NT2/D1 (cell line): Measurements from ENCODE around the gene SET.
A peak's percentile ranks its signal among the peaks of the same experiment; 100 is the strongest.

Experiments
- DNase-seq: peaks from one replicate; pipeline ENCODE4 v3.0.0-alpha.2; 2011; ENCODE audit warnings: low read depth, low spot score
- H3K27me3 ChIP-seq: 2 replicates; pipeline ENCODE4 v1.6.0; 2011; ENCODE audit warnings: mild to moderate bottlenecking; ENCODE audit not compliant: insufficient read length, insufficient read depth
- H3K36me3 ChIP-seq: 2 replicates; pipeline ENCODE4 v1.6.1; 2011; ENCODE audit warnings: mild to moderate bottlenecking, low read length, mixed read lengths; ENCODE audit not compliant: insufficient read depth, insufficient read length
- H3K4me1 ChIP-seq: 2 replicates; pipeline ENCODE4 v1.5.1; 2011; ENCODE audit not compliant: insufficient read depth, insufficient read length
- H3K4me3 ChIP-seq: 2 replicates; pipeline ENCODE4 v1.5.1; 2011; ENCODE audit warnings: low read depth; ENCODE audit not compliant: insufficient read length
- H3K9ac ChIP-seq: 2 replicates; pipeline ENCODE4 v1.6.0; 2011; ENCODE audit warnings: low read depth; ENCODE audit not compliant: insufficient read length
- H3K9me3 ChIP-seq: 2 replicates; pipeline ENCODE4 v1.5.1; 2011; ENCODE audit warnings: mild to moderate bottlenecking, low read length; ENCODE audit not compliant: insufficient read depth
- SUZ12 ChIP-seq: IDR thresholded peaks from 2 replicates; pipeline ENCODE4 v1.6.1; 2011; ENCODE audit not compliant: insufficient read length, insufficient read depth; ENCODE audit errors: extremely low read depth
- YY1 ChIP-seq: IDR thresholded peaks from 2 replicates; pipeline ENCODE4 v1.6.1; 2011; ENCODE audit not compliant: insufficient read length, insufficient read depth
- ZNF274 ChIP-seq: IDR thresholded peaks from 2 replicates; pipeline ENCODE4 v1.6.1; 2011; ENCODE audit warnings: mild to moderate bottlenecking, low read depth, low read length

The SET gene

DNA sequence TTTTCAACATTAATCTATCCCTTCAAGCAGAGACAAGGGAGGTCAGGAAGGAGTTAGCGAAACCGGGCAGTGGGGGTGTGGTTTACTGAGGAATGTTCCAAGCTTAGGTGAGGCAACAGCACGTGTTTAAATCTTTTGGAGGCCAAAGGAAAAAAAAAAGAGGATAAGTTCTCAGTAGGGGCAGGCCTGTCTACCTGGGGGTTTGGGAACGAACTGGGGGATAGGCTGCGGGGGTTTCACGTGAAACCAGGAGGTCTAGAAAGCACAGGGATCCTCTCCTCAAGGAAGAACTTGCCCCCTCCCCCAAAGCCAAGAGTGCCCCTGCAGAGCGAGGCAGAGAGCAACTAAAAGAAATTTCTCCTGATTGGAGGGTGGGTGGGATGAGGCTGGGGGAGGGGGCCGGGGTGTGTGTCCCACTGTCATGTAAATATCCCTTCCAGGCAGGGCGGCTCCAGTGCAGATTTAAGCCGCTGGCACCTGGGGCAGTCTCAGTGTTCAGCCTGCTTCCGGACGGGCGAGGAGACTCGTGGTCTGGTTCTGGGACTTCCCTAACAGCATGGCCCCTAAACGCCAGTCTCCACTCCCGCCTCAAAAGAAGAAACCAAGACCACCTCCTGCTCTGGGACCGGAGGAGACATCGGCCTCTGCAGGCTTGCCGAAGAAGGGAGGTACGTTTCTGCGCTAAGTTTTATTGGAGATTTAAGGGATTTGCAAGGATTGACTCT lies 5.5 kb upstream of the SET start:
- Histone ChIP-seq H3K27me3 (no peaks in the 10 kb centered on the region), H3K9ac (peak overlapping the region; percentile 98), H3K4me1 (peaks cover 12% of the 10 kb centered on the region), H3K4me3 (peak overlapping the region; percentile 89), H3K36me3 (peaks cover 26% of the 10 kb centered on the region), H3K9me3 (no peaks in the 10 kb centered on the region)
- no peak for TF ChIP-seq ZNF274
- TF ChIP-seq YY1, result no peak
- no peak for TF ChIP-seq SUZ12
- DNase-seq, result peak; percentile 95

DNA sequence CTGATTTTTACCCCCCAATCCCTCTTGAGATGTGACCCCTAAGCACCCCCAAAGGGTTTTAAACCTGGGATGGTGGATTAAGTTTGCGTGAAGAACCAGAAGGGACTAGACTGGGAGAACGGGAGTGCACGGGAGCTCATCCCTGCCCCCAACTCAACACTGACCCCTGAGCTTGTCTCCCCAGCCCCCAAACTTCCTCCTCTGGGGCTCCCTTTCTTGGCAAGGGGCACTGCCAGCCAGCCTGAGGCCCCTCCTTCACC lies 5.0 kb upstream of the SET start:
- no peak for DNase-seq
- peaks cover 12% of the 10 kb centered on the region for H3K4me1 ChIP-seq
- peak overlapping the region; percentile 89 for H3K4me3 ChIP-seq
- H3K9ac ChIP-seq, result peak overlapping the region; percentile 98
- no peaks in the 10 kb centered on the region for H3K9me3 ChIP-seq
- no peaks in the 10 kb centered on the region for H3K27me3 ChIP-seq
- TF ChIP-seq YY1, result no peak
- no peak for TF ChIP-seq SUZ12
- no peak for TF ChIP-seq ZNF274
- peaks cover 26% of the 10 kb centered on the region for H3K36me3 ChIP-seq

DNA sequence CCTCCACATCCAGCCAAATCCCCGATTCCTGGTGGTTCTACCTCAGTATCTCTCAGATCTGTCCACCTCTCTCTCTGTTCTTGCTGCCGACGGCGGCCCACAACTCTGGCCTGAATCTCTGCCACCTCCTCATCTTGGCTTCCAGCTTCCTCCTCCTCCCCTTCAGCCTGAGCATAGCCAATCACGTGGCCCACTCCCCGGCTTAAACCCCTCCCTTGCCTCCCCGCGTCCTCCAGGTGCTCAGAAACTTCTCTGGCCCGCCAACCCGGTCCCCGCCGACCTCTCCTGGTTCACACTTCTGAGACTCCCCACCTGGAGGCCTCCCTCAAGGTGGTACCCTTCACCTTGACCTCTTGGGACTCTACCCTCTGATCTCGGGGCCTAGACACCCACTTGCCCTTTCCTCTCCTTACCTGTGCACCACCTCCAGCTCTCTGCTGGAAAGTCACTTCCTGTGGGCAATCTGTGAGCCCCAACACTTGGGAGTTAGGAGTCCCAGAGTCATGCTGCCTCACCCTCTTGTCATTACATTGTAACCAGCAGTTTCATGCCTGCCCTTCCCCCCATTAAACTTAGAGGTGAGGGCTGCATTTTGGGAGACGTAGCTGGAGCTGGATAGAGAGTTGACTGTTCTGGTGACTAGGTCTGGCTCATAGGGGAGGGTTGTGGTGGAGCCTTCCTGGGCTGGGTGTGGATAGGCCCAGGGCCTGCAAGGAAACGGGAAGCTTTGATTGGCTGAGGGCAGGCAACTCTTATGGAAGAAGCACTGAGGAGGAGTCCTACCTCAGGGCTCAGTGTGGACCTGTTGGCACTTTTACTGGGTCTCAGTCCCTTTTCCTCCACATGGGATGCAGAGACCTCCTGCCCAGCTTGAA lies 4.5 kb upstream of the SET start:
- DNase-seq, result no peak
- TF ChIP-seq SUZ12 (no peak), ZNF274 (no peak), YY1 (no peak)
- Histone ChIP-seq H3K9ac (peak overlapping the region; percentile 98), H3K9me3 (no peaks in the 10 kb centered on the region), H3K4me1 (peaks cover 12% of the 10 kb centered on the region), H3K36me3 (peaks cover 26% of the 10 kb centered on the region), H3K27me3 (no peaks in the 10 kb centered on the region), H3K4me3 (peak overlapping the region; percentile 89)

DNA sequence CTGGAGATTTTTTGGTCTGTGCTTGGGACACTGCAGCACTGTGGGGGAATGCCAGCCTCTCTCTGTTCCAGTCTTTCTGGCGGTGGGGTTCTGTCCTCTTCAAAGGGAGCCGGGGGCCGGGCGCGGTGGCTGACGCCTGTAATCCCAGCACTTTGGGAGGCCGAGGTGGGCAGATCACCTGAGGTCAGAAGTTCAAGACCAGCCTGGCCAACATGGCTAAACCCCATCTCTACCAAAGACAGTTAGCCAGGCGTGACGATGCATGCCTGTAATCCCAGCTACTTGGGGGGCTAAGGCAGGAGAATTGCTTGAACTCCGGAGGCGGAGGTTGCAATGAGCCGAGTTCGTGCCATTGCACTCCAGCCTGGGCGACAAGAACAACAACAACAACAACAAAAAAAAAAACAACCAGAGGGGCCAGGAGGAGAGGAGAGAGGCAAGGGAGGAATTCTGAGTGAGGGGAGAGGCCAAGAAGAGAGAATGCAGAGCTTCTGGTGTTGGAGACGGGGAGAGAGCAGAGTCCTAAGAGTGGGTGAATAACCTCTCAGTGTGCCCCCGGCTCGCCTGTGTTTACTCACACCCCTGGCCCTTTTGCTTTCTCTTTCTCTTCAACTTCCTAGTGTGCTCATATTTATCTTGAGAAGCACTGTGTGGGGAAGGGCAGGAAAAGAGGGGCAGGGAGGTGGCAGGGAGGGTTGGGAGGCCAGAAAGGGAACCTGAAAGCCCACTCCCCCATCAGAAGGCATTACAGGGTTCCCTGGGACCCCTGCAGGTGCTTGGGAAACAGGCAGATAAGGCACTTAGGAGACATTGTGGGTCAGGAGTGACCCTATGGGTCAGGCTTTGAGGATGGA lies 3.2 kb upstream of the SET start:
- no peaks in the 10 kb centered on the region for H3K9me3 ChIP-seq
- no peak for DNase-seq
- H3K27me3 ChIP-seq, result no peaks in the 10 kb centered on the region
- H3K36me3 ChIP-seq, result peaks cover 35% of the 10 kb centered on the region
- H3K4me3 ChIP-seq, result peak overlapping the region; percentile 89
- peak overlapping the region; percentile 98 for H3K9ac ChIP-seq
- TF ChIP-seq SUZ12, result no peak
- TF ChIP-seq YY1, result no peak
- no peak for TF ChIP-seq ZNF274
- H3K4me1 ChIP-seq, result peaks cover 12% of the 10 kb centered on the region

DNA sequence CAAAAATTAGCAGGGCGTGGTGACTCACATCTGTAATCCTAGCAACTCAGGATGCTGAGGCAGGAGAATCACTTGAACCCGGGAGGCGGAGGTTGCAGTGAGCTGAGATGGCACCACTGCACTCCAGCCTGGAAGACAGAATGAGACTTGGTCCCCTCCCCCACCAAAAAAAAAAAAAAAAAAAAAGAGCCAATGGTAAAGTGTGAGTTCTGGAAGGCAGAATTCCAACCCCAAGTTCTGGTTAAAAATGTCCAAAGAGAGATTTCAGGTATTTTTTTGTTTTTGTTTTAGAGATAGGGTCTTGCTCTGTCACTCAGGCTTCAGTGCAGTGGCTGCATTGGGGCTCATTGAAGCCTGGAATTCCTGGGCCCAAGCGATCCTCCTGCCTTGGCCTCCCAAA lies 1.6 kb upstream of the SET start:
- H3K9me3 ChIP-seq, result no peaks in the 10 kb centered on the region
- H3K36me3 ChIP-seq, result peaks cover 51% of the 10 kb centered on the region
- peak overlapping the region; percentile 63 for H3K9ac ChIP-seq
- peaks cover 12% of the 10 kb centered on the region for H3K4me1 ChIP-seq
- TF ChIP-seq YY1, result no peak
- TF ChIP-seq SUZ12, result no peak
- TF ChIP-seq ZNF274, result no peak
- H3K27me3 ChIP-seq, result no peaks in the 10 kb centered on the region
- no peak for DNase-seq
- H3K4me3 ChIP-seq, result no peak overlapping the region

DNA sequence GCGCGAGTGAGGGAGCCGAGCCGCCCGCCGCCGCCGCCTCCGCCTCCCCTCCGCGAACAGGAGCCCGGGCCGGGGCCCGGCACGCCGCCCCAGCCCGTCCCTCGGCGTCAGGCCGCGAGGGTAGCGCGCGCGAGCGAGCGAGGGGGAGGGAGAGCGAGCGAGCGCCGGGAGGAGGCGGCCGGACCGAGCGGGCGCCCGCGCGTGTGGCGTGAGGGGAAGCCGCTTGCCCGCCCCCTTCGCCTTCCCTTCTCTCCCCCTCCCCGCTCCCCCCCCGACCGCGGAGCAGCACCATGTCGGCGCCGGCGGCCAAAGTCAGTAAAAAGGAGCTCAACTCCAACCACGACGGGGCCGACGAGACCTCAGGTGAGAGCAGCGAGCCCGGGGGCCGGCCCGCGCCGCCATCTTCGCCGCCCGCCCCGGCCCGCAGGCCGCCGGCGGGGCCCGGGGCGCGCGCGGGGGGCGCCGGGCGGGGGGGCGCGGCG lies 312 bp downstream of the SET start:
- no peak for DNase-seq
- Histone ChIP-seq H3K36me3 (peaks cover 70% of the 10 kb centered on the region), H3K4me3 (peak overlapping the region; percentile 97), H3K9me3 (no peaks in the 10 kb centered on the region), H3K27me3 (no peaks in the 10 kb centered on the region), H3K4me1 (peaks cover 12% of the 10 kb centered on the region), H3K9ac (peak overlapping the region; percentile 88)
- TF ChIP-seq YY1 (no peak), SUZ12 (no peak), ZNF274 (no peak)
